Esophagus muscularis mucosa (tissue), 4 donors: ENCODE measurements around the gene INPP5A. TPM values are rescaled to one million over a fixed set of nuclear protein-coding genes. Genes with fewer than 3 reads are reported as not detected.
A peak's percentile ranks its signal among the peaks of the same experiment; 100 is the strongest.

Experiments used
- DNase-seq: peaks from one replicate; pipeline ENCODE4 v3.0.0-alpha.2; 2017; ENCODE audit errors: extremely low spot score
- H3K27ac ChIP-seq, 4 donors: fragments of 200-600 bp; sonication (generic); replicated peaks in 1 of 4; 1 replicate in 3 of 4; 2 replicates in 1 of 4; pipeline ENCODE4 v1.5.1; 2016 to 2019; ENCODE audit warnings: mild to moderate bottlenecking in 1 of 4
- H3K27me3 ChIP-seq, 4 donors: fragments of 200-600 bp; sonication (generic); one replicate each; pipeline versions ENCODE4 v1.5.1 to v1.6.0; 2016 to 2019
- H3K36me3 ChIP-seq, 4 donors: fragments of 200-600 bp; sonication (generic); one replicate each; pipeline ENCODE4 v1.5.1; 2016 to 2019
- H3K4me1 ChIP-seq, 4 donors: fragments of 200-600 bp; sonication (generic); one replicate each; pipeline ENCODE4 v1.5.1; 2016 to 2019
- H3K4me3 ChIP-seq, 4 donors: fragments of 200-600 bp; sonication (generic); 1 replicate in 2 of 4; 2 replicates in 2 of 4; pipeline ENCODE4 v1.5.1; 2016 to 2019; ENCODE audit warnings: mild to moderate bottlenecking in 4 of 4, moderate library complexity in 1 of 4
- H3K9me3 ChIP-seq, 4 donors: fragments of 200-600 bp; sonication (generic); 1 replicate in 3 of 4; 2 replicates in 1 of 4; pipeline ENCODE4 v1.5.1; 2016 to 2019
- EP300 ChIP-seq: sonication (generic); formaldehyde crosslinking; IDR thresholded peaks from one replicate; pipeline ENCODE4 v1.6.1; 2017; ENCODE audit warnings: antibody characterized with exemption
- POLR2A ChIP-seq: fragments of 450-650 bp; IDR thresholded peaks from one replicate; pipeline ENCODE4 v1.6.1; 2017; ENCODE audit warnings: antibody characterized with exemption, moderate library complexity, mild to moderate bottlenecking, low read depth
- POLR2AphosphoS5 ChIP-seq, 2 donors: sonication (generic); formaldehyde crosslinking; IDR thresholded peaks; one replicate each; pipeline ENCODE4 v1.6.1; 2017; ENCODE audit warnings: antibody characterized with exemption in 2 of 2
- WGBS: methylation state at CpG from one replicate; pipeline ENCODE4 v1.1.5; 2018; 5-methylcytosine and 5-hydroxymethylcytosine counted together
- intact Hi-C: fragments of 100-400 bp; cut with DNase I; formaldehyde crosslinking; loops from one replicate; pipeline ENCODE4 v1.15.1; 2023
- total RNA-seq, 4 donors: library from RNA; depleted of rRNA; stranded (reverse); fragments of >200 nt; gene quantifications; one replicate each; pipeline versions ENCODE4 v1.1.0 to v1.2.1, GENCODE V29; 2016
- TF ChIP-seq, protein P1 (sequence below), 3 experiments: fragments of 200-600 bp in 2 of 3; fragments of 450-650 bp in 1 of 3; sonication (generic) in 2 of 3; IDR thresholded peaks; one replicate each; pipeline ENCODE4 v1.5.1; 2017 to 2019; ENCODE audit warnings: antibody characterized with exemption in 3 of 3, mild to moderate bottlenecking in 2 of 3, moderate library complexity in 1 of 3

INPP5A gene
- total RNA-seq, 4 donors from 2014 or later = 234 to 301 (median 245) TPM

GRCh38 chr10:132746801-132747625 is 209.4 kb downstream of the INPP5A start:
- H3K4me1 ChIP-seq = peaks cover 0 to 41% (median 26%) of the 10 kb centered on the region in 4 donors
- H3K9me3 ChIP-seq = no peaks in the 10 kb centered on the region
- H3K27ac ChIP-seq = peak overlapping the region; percentile 35 to 54 (median 47)
- WGBS = 86% methylated on average over 10 of the region's 29 CpGs
- no peak for TF ChIP-seq POLR2A
- no peak for TF ChIP-seq POLR2AphosphoS5 (IDR thresholded peaks at IDR 0.05)
- TF ChIP-seq EP300 = no peak
- TF ChIP-seq, protein P1, sequence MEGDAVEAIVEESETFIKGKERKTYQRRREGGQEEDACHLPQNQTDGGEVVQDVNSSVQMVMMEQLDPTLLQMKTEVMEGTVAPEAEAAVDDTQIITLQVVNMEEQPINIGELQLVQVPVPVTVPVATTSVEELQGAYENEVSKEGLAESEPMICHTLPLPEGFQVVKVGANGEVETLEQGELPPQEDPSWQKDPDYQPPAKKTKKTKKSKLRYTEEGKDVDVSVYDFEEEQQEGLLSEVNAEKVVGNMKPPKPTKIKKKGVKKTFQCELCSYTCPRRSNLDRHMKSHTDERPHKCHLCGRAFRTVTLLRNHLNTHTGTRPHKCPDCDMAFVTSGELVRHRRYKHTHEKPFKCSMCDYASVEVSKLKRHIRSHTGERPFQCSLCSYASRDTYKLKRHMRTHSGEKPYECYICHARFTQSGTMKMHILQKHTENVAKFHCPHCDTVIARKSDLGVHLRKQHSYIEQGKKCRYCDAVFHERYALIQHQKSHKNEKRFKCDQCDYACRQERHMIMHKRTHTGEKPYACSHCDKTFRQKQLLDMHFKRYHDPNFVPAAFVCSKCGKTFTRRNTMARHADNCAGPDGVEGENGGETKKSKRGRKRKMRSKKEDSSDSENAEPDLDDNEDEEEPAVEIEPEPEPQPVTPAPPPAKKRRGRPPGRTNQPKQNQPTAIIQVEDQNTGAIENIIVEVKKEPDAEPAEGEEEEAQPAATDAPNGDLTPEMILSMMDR (IDR thresholded peaks at IDR 0.05) = no peak
- H3K4me3 ChIP-seq = no peak overlapping the region
- no peaks in the 10 kb centered on the region for H3K27me3 ChIP-seq
- no peak for DNase-seq
- intact Hi-C loops = no loop called here
- H3K36me3 ChIP-seq = peaks cover 19 to 56% (median 36%) of the 10 kb centered on the region in 4 donors

GRCh38 chr10:132748135-132748534 is 210.5 kb downstream of the INPP5A start:
- WGBS = 91% methylated on average over 15 of the region's 15 CpGs
- intact Hi-C loops = no loop called here
- TF ChIP-seq POLR2AphosphoS5 (IDR thresholded peaks at IDR 0.05) (no peak), EP300 (no peak)
- TF ChIP-seq, protein P1 (IDR thresholded peaks at IDR 0.05) = no peak

GRCh38 chr10:132748545-132749370 is 211.2 kb downstream of the INPP5A start:
- no peaks in the 10 kb centered on the region for H3K9me3 ChIP-seq
- no peaks in the 10 kb centered on the region for H3K27me3 ChIP-seq
- DNase-seq = no peak
- H3K4me3 ChIP-seq = no peak overlapping the region
- H3K4me1 ChIP-seq = peaks cover 0 to 38% (median 26%) of the 10 kb centered on the region in 4 donors
- TF ChIP-seq, protein P1 (IDR thresholded peaks at IDR 0.05) = no peak
- TF ChIP-seq POLR2AphosphoS5 (IDR thresholded peaks at IDR 0.05) (no peak), POLR2A (no peak), EP300 (no peak)
- WGBS = 89% methylated on average over 24 of the region's 36 CpGs
- no peak overlapping the region for H3K27ac ChIP-seq
- intact Hi-C loops = no loop called here
- H3K36me3 ChIP-seq = peaks cover 24 to 61% (median 43%) of the 10 kb centered on the region in 4 donors

More at GRCh38 chr10:132748135-132748534, 210.5 kb downstream of the INPP5A start:
- no peaks in the 10 kb centered on the region for H3K27me3 ChIP-seq
- no peak overlapping the region for H3K27ac ChIP-seq
- peaks cover 0 to 41% (median 26%) of the 10 kb centered on the region in 4 donors for H3K4me1 ChIP-seq
- H3K36me3 ChIP-seq = peaks cover 19 to 59% (median 38%) of the 10 kb centered on the region in 4 donors
- no peak overlapping the region for H3K4me3 ChIP-seq
- H3K9me3 ChIP-seq = no peaks in the 10 kb centered on the region
- DNase-seq = no peak

- WGBS = 92% methylated on average over 19 of the region's 22 CpGs
- Histone ChIP-seq H3K27me3 (no peaks in the 10 kb centered on the region), H3K9me3 (no peaks in the 10 kb centered on the region), H3K27ac (no peak overlapping the region), H3K4me3 (no peak overlapping the region), H3K4me1 (peaks cover 0 to 36% (median 26%) of the 10 kb centered on the region in 4 donors), H3K36me3 (peaks cover 30 to 61% (median 46%) of the 10 kb centered on the region in 4 donors)
- no peak for DNase-seq
- TF ChIP-seq POLR2AphosphoS5 (IDR thresholded peaks at IDR 0.05) (no peak), EP300 (no peak), POLR2A (no peak)
- TF ChIP-seq, protein P1 (IDR thresholded peaks at IDR 0.05) = no peak
- intact Hi-C loops = no loop called here
Measured at GRCh38 chr10:132749371-132749795, 211.8 kb downstream of the INPP5A start.
